B cell (primary cell): ENCODE measurements around the gene ZIC4. TPM values are rescaled to one million over a fixed set of nuclear protein-coding genes. Genes with fewer than 3 reads are reported as not detected.

ENCODE experiments used
- ATAC-seq: fragments of 200-7000 bp; cut with Tn5 transposase; one replicate; pipeline ENCODE4 v1.10.0; 2021; ENCODE audit warnings: low read depth, mild to moderate bottlenecking, moderate number of reproducible peaks, moderate library complexity
- CTCF ChIA-PET: fragments of 350-600 bp; sonication (Branson Sonifier 250); formaldehyde crosslinking; loops from one replicate; lab custom pipeline; 2021; ENCODE audit warnings: antibody characterized with exemption, inconsistent platforms; lab: Charles Lee
- POLR2A ChIA-PET: fragments of 350-600 bp; sonication (Branson Sonifier 250); formaldehyde crosslinking; loops from one replicate; lab custom pipeline; 2021; ENCODE audit warnings: antibody characterized with exemption; lab: Charles Lee
- DNase-seq: peaks from one replicate; pipeline ENCODE4 v3.0.0; 2013
- H2AFZ ChIP-seq: 2 replicates; pipeline ENCODE4 v1.6.1; 2012; ENCODE audit warnings: mild to moderate bottlenecking, low read depth, low read length; ENCODE audit not compliant: insufficient read depth, poor library complexity, severe bottlenecking
- H3K27ac ChIP-seq, 2 donors: 1 replicate in 1 of 2; 2 replicates in 1 of 2; pipeline ENCODE4 v1.5.1; 2012 to 2013; ENCODE audit warnings: low read length in 2 of 2, mild to moderate bottlenecking in 2 of 2, moderate library complexity in 1 of 2
- H3K27me3 ChIP-seq, 4 experiments: fragments of 200-600 bp in 1 of 4; sonication (generic) in 1 of 4; replicated peaks in 1 of 4; 1 replicate in 2 of 4; 2 replicates in 2 of 4; pipeline versions ENCODE4 v1.6.1 to v1.7.0; 2013 to 2016; ENCODE audit warnings: low read length in 3 of 4, mild to moderate bottlenecking in 2 of 4, mixed read lengths in 1 of 4, moderate library complexity in 1 of 4; ENCODE audit not compliant: insufficient read depth in 4 of 4, control insufficient read depth in 3 of 4; ENCODE audit errors: control extremely low read depth in 1 of 4
- H3K36me3 ChIP-seq, 2 experiments: replicated peaks in 1 of 2; 1 replicate in 1 of 2; 2 replicates in 1 of 2; pipeline versions ENCODE4 v1.6.1 to v1.7.1; 2013; ENCODE audit warnings: low read length in 1 of 2; ENCODE audit not compliant: insufficient read depth in 2 of 2, control insufficient read depth in 1 of 2; ENCODE audit errors: control extremely low read depth in 1 of 2, extremely low read depth in 1 of 2
- H3K4me1 ChIP-seq, 2 donors: fragments of 200-600 bp in 1 of 2; sonication (generic) in 1 of 2; 1 replicate in 1 of 2; 2 replicates in 1 of 2; pipeline versions ENCODE4 v1.5.1 to v1.6.1; 2013 to 2017; ENCODE audit warnings: low read length in 2 of 2; ENCODE audit not compliant: control insufficient read depth in 2 of 2, insufficient read depth in 2 of 2
- H3K4me2 ChIP-seq: replicated peaks from 2 replicates; pipeline ENCODE3; 2012; ENCODE audit warnings: mild to moderate bottlenecking, low read depth, low read length; ENCODE audit not compliant: poor library complexity, severe bottlenecking
- H3K4me3 ChIP-seq, 5 experiments: fragments of 200-600 bp in 1 of 5; sonication (generic) in 1 of 5; 1 replicate in 3 of 5; 2 replicates in 2 of 5; pipeline versions ENCODE4 v1.5.1 to v1.7.0; 2011 to 2016; ENCODE audit warnings: low read length in 4 of 5, mild to moderate bottlenecking in 4 of 5, low read depth in 2 of 5, control low read depth in 1 of 5, moderate library complexity in 1 of 5; ENCODE audit not compliant: insufficient read depth in 1 of 5; ENCODE audit errors: control extremely low read depth in 1 of 5, extremely low read depth in 1 of 5
- H3K79me2 ChIP-seq: fragments of 200-600 bp; sonication (generic); one replicate; pipeline ENCODE4 v1.6.0; 2016; ENCODE audit warnings: low read length; ENCODE audit not compliant: control insufficient read depth, insufficient read depth
- H3K9ac ChIP-seq: fragments of 200-600 bp; sonication (generic); 2 replicates; pipeline ENCODE4 v1.6.1; 2017; ENCODE audit warnings: mild to moderate bottlenecking, low read length, moderate library complexity
- H3K9me3 ChIP-seq, 3 donors: one replicate each; pipeline versions ENCODE4 v1.6.1 to v1.7.1; 2013; ENCODE audit warnings: low read length in 2 of 3; ENCODE audit not compliant: control insufficient read depth in 2 of 3, insufficient read depth in 1 of 3; ENCODE audit errors: control extremely low read depth in 1 of 3
- H4K20me1 ChIP-seq: 2 replicates; pipeline ENCODE4 v1.6.0; 2012; ENCODE audit warnings: mild to moderate bottlenecking, low read length; ENCODE audit not compliant: insufficient read depth, control insufficient read depth, poor library complexity, severe bottlenecking
- H3K27ac Mint-ChIP-seq: one replicate; pipeline ENCODE4 v1.8.0; 2021; ENCODE audit warnings: mixed read lengths
- H3K27me3 Mint-ChIP-seq: one replicate; pipeline ENCODE4 v1.8.0; 2021; ENCODE audit warnings: mixed read lengths
- H3K4me1 Mint-ChIP-seq: one replicate; pipeline ENCODE4 v1.8.0; 2021; ENCODE audit warnings: mixed read lengths
- H3K4me3 Mint-ChIP-seq: one replicate; pipeline ENCODE4 v1.8.0; 2021; ENCODE audit warnings: mixed read lengths
- H3K9me3 Mint-ChIP-seq: one replicate; pipeline ENCODE4 v1.8.0; 2022; ENCODE audit warnings: mixed read lengths; ENCODE audit not compliant: insufficient read depth
- EZH2 ChIP-seq: IDR thresholded peaks from 2 replicates; pipeline ENCODE4 v1.6.1; 2012; ENCODE audit warnings: borderline replicate concordance, low read depth, mild to moderate bottlenecking, moderate library complexity, low read length; ENCODE audit not compliant: insufficient read depth, poor library complexity, severe bottlenecking
- WGBS: methylation state at CpG from one replicate; pipeline ENCODE4 v1.1.5; 2013; ENCODE audit warnings: missing lambda C conversion rate; ENCODE audit not compliant: insufficient coverage; 5-methylcytosine and 5-hydroxymethylcytosine counted together
- intact Hi-C: fragments of 100-400 bp; cut with micrococcal nuclease; formaldehyde crosslinking; loops from one replicate; pipeline ENCODE4 v1.10.0; 2022
- polyA plus RNA-seq: library from polyadenylated mRNA; depleted of rRNA; stranded (reverse); fragments of >200 nt; gene quantifications from 2 replicates; pipeline ENCODE4 v1.2.3, GENCODE V29; 2012
- total RNA-seq, 2 donors: library from RNA; stranded (reverse); fragments of 120-200 nt in 1 of 2; gene quantifications; 1 replicate in 1 of 2; 2 replicates in 1 of 2; pipeline versions ENCODE4 v1.2.3 to v1.2.4, GENCODE V29; 2013 to 2022
- TF ChIP-seq, protein P1 (sequence below): fragments of 200-600 bp; IDR thresholded peaks from one replicate; pipeline ENCODE4 v1.8.0; 2022; ENCODE audit warnings: antibody characterized with exemption, mild to moderate bottlenecking

ZIC4 gene
- total and polyA plus RNA-seq, 2 donors (not counting 1 experiment from before 2014, with no cell fraction given) = not detected

DNA sequence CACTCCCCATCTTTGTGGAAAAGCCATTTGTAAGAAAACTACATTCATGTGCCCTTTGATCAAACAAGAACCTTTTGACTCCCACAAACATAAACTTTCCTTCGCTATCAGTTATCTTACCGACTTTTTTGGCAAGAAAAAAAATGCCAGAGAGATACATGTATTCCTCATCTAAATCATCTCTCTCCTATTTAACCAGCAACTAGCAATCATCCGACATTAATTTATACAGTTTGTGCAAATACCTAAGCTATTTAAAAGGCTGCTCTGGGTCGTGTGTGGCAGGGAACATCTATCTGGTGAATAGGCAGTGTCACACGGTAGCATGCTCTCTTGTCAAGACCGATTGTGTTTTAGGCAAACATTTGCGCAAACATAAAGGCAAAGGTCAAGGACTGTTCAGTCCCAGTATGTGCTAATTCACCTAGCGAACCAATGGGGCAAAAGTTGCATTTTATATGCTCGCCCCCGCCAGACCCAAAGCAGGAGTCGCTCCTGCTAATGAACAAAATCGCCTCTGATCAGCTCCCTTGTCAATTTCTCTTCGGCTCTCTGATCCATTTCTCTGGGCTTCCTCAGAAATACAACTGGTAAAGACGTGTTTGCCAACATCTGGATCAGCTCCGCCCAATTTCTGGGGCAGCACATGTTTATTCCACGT, 37.7 kb downstream of the ZIC4 start:
- H3K79me2 ChIP-seq = no peaks in the 10 kb centered on the region
- no peak for DNase-seq
- no peak for TF ChIP-seq EZH2
- TF ChIP-seq, protein P1, sequence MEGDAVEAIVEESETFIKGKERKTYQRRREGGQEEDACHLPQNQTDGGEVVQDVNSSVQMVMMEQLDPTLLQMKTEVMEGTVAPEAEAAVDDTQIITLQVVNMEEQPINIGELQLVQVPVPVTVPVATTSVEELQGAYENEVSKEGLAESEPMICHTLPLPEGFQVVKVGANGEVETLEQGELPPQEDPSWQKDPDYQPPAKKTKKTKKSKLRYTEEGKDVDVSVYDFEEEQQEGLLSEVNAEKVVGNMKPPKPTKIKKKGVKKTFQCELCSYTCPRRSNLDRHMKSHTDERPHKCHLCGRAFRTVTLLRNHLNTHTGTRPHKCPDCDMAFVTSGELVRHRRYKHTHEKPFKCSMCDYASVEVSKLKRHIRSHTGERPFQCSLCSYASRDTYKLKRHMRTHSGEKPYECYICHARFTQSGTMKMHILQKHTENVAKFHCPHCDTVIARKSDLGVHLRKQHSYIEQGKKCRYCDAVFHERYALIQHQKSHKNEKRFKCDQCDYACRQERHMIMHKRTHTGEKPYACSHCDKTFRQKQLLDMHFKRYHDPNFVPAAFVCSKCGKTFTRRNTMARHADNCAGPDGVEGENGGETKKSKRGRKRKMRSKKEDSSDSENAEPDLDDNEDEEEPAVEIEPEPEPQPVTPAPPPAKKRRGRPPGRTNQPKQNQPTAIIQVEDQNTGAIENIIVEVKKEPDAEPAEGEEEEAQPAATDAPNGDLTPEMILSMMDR = no peak
- H3K9me3 Mint-ChIP-seq = no peaks in the 10 kb centered on the region
- H3K27ac ChIP-seq = no peak overlapping the region
- WGBS = 7% methylated on average over 11 of the region's 16 CpGs
- no peak overlapping the region for H3K27ac Mint-ChIP-seq
- no peak overlapping the region for H3K4me2 ChIP-seq
- peaks cover 62% of the 10 kb centered on the region for H3K27me3 Mint-ChIP-seq
- CTCF ChIA-PET = no interaction called here
- no peak overlapping the region for H3K4me3 ChIP-seq
- peaks cover 0 to 45% (median 29%) of the 10 kb centered on the region in 4 experiments for H3K27me3 ChIP-seq
- no peaks in the 10 kb centered on the region for H4K20me1 ChIP-seq
- no peak for ATAC-seq
- POLR2A ChIA-PET = no interaction called here
- H3K9me3 ChIP-seq = peaks cover 0 to 17% (median 0%) of the 10 kb centered on the region in 3 donors
- H3K36me3 ChIP-seq = no peaks in the 10 kb centered on the region
- H3K9ac ChIP-seq = no peak overlapping the region
- no peak overlapping the region for H3K4me3 Mint-ChIP-seq
- H3K4me1 ChIP-seq = no peaks in the 10 kb centered on the region
- no peaks in the 10 kb centered on the region for H3K4me1 Mint-ChIP-seq
- H2AFZ ChIP-seq = no peak overlapping the region
- intact Hi-C loops = no loop called here

DNA sequence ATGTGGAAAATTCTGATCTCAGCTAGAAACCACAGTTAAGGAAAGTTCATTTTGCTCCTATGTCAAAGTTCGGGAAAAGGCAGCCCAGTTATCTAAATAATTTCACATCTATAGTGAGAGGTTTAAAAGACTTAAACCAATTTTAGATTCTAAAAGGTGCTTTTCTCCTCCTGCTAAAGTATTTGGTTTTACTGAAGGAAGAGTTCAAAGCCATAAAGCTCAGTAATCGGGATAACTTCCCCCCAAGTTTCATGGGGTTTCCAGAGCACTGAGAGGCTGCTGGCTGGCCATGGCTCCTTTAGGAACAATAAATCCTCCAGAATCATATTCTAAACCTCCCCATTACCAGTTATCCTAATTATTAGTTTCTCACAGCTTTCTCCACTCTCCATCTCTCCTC, 38.2 kb downstream of the ZIC4 start:
- H3K9me3 ChIP-seq = peaks cover 0 to 14% (median 0%) of the 10 kb centered on the region in 3 donors
- ChIA-PET CTCF (no interaction called here), POLR2A (no interaction called here)
- no peaks in the 10 kb centered on the region for H4K20me1 ChIP-seq
- H3K9me3 Mint-ChIP-seq = no peaks in the 10 kb centered on the region
- no peak for ATAC-seq
- H3K4me1 Mint-ChIP-seq = no peaks in the 10 kb centered on the region
- H3K27ac Mint-ChIP-seq = no peak overlapping the region
- intact Hi-C loops = no loop called here
- no peak overlapping the region for H3K4me3 Mint-ChIP-seq
- H3K4me2 ChIP-seq = no peak overlapping the region
- DNase-seq = no peak
- H3K36me3 ChIP-seq = no peaks in the 10 kb centered on the region
- H3K27me3 ChIP-seq = peaks cover 0 to 43% (median 25%) of the 10 kb centered on the region in 4 experiments
- 0% methylated on average over 1 of the region's 2 CpGs for WGBS
- H3K79me2 ChIP-seq = no peaks in the 10 kb centered on the region
- no peak overlapping the region for H3K4me3 ChIP-seq
- H3K27me3 Mint-ChIP-seq = peaks cover 57% of the 10 kb centered on the region
- no peak overlapping the region for H3K9ac ChIP-seq
- H2AFZ ChIP-seq = no peak overlapping the region
- TF ChIP-seq EZH2 = no peak
- TF ChIP-seq, protein P1 = no peak
- H3K27ac ChIP-seq = no peak overlapping the region
- no peaks in the 10 kb centered on the region for H3K4me1 ChIP-seq
